HG03565 (cell line): ENCODE measurements around the gene SLC12A5.

Source experiments
- ATAC-seq: cut with Tn5 transposase; IDR thresholded peaks from one replicate; pipeline ENCODE4 v1.9.1; 2021; ENCODE audit warnings: mild to moderate bottlenecking, moderate library complexity; ENCODE audit not compliant: unreplicated experiment

Gene SLC12A5

DNA sequence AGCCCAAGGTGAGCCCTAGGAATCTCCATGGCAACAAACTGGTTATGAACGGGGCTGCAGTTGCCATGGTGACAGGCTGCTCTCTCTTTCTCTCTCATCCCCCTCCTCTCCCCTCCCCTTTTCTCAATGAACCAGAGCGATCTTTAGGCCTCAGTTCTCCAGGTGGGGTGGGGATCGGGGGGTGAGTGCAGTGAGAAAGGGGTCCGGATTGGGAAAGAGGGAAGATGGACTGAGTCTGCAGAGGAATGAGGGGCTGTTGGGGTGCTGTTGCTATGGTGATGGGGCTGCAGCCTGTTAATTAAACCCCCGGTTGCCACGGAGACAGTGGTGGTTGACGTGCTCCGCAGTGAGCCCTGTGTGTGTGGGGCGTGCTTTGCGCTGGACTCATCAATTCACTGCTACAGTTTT, 3.6 kb upstream of the SLC12A5 start:
- ATAC-seq, result no peak

DNA sequence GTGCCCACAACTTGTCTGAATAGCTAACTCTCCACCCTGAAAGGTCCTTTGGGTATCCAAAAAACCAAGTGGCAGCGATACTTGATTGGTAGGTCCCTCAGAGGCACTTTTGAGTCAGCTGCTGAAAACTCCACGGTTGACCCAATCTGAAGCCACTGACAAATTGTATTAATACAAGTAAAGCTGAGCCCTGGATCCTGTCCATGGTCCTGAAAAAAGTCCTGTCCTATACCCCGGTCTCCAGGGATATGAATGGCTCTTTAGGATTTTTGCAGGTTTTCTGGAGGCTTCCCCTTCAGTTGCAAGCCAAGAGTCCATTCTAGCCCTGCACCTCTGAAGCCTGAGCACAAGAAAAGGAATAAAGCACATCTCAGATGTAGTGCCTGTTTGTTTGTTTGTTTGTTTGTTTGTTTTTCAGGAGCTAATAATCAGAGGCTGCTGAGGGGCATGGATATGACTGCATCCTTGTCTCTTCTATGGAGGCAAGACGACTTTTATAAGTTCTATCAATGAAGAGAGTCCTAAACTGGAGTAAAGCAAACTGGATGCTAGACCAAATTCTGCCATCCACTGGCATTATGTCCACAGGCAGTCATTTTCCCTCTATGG, 1.7 kb upstream of the SLC12A5 start:
- no peak for ATAC-seq

DNA sequence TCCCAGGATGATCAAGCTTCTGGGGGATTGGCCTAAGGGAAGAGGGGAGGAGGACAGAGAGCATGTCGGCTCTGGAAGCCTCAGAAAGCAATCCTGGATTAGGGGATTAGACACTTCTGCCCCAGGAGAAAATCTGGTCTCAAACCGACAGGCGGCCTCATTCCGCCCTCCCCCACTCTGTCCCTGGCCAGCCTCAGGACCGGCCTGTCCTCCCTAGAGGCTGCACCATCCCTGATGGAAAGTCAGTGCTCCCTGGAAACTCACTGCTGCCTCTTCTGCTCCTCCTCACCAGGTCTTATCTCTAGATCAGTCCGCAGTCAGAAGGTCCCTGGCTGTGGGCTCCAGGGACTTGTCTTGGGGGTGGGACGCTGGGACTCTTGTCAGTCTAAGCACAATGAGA, 905 bp upstream of the SLC12A5 start:
- no peak for ATAC-seq

DNA sequence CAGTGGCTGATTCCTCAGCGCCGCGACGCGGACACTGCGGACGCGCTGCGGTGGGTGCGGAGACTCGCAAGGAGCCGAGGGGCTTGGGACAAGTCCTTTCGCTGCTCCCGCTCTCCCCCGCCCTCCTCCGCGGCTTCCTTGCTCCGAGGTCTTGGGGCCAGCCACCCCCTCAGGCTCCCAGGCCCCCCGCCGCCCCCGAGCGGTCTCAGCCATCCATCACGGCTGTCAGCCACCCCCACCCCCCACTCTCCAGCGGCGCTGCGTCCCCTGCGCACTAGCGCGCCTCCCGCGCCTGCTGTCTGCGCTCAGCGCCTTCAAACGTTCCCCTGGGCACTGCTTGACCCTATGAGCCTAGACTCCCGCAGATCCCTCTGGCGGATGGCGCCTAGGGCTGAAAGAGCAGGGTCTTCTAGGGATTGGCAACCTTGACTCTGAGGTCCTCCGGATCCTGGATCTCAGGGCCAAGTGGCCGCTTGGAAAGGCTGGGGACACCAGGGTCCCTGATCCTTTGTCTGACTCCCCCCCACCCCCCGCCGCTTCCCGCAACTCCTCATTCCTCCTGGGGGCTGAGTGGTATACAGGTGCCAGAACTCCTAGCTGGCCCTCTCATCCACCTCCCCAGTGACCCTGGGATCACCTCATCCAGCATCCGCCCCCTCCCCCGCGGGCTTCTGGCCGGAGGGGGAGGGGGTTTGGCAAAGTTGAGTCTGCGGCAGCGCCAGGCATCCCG, 1.4 kb downstream of the SLC12A5 start:
- no peak for ATAC-seq

DNA sequence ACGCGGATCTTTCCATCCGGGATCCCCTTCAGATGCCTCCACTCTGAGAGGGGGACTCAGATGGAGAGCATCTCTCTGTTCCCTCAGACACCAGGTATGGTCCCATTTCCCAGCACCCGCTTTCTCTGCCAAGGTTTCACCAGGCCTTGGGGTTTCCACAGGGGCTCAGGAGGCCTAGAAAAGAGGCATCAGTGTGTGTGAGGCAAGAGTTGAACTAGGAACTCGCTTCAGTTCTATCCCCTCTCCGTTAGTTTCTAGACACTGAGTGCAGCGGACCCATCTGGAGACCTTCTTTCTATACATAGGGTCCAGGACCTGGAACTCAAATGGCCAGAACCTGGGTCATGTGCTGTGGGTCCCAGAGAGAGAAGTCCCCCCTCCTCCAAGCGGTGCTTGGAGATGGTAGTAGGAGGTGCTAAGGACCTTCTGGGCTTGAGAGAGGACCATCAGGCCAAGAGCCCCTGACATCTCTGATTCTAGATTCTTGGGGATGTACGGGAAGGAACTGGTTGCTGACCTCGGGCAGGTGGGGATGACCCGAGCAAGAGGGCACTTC, 2.1 kb downstream of the SLC12A5 start:
- ATAC-seq, result no peak

DNA sequence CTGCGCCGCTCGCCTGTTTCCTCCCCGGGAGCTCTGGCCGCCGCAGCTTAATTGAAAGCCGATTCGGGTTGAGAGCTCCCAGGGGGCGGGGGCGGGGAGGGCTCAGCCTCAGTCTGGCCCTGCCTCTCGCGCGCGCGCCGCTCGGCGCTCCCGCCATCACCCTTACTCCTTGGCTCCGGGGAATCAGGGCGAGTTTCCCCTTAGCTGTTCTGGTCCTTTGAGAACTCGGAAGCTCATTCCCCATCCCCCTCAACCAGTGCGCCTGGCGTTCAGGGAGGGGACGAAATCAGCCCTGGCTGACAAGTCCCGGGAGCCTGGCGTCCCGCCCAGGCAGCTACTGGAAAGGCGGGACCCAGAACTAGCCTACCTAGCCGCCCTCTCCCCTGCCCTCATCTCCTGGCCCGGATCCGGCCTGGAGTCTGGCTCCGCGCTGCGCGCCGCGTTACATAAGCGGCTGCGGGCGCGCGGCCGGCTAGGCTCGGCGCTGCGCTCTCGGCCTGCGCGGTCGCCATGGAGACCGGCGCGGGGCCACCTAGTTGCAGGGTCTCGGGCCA, 2.8 kb downstream of the SLC12A5 start:
- no peak for ATAC-seq

DNA sequence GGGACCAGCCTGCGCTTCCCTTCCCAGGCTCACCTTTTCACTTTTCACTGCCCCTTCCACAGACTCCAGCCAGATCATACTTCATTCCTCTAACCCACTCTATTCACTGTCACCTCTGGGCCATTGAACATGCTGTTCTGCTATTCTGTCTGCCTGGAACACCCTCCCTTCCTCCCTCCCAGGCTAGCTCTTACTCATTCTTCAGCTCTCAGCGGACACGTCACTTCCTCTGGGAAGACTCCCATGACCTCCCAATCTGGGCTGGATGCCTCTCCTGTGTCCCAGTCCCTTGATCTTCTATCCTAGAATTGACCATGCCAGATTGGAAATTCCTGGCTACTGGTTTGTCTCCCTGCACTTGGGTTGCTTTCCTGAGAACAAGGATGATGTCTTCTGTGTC, 5.0 kb downstream of the SLC12A5 start:
- no peak for ATAC-seq

DNA sequence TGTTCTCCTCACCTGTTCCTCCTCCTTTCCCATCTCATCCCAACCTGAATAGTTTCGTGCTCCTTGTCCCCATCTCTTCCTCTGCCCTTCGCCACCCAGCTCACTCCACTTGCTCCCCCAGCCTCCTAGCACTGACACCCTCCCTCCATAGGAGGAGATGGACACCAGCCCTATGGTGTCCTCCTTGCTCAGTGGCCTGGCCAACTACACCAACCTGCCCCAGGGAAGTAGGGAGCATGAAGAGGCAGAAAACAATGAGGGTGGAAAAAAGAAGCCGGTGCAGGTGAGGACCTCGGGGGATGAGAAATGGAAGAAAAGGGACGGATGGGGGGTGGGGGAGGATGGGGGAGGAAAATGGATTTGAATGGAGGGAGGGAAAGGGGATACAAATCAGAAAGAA, 6.2 kb downstream of the SLC12A5 start:
- ATAC-seq, result no peak

DNA sequence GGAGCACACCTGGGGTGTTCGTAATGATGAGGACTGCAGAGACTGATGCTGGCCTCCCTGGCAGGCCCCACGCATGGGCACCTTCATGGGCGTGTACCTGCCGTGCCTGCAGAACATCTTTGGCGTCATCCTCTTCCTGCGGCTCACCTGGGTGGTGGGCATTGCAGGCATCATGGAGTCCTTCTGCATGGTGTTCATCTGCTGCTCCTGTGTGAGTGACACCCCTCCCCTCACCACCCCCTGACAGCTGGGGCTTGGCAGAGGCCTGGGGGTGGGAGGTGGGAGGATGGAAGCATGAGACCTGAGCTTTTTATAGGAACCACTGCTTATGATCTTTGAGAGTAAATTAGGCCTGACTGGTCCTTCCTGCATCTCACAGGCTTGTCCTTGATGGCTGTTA, 6.7 kb downstream of the SLC12A5 start:
- no peak for ATAC-seq

DNA sequence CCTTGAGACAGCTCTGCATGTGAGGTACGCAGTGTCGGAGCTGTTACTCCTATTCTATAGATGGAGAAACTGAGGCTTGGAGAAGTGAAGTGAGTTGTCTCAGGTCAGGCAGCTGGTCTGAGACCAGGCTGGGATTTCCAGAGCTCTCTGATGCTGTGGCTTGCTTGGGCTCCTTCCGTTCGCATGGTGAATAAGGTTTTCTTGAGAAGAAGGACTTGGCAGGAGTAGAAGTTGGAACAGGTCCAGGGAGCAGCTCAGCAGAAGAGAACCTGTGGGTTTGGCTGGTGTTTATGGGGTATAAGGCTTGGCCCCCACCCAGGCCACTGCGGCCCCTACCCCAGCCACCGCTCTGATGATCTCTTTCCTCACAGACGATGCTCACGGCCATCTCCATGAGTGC, 7.4 kb downstream of the SLC12A5 start:
- no peak for ATAC-seq

DNA sequence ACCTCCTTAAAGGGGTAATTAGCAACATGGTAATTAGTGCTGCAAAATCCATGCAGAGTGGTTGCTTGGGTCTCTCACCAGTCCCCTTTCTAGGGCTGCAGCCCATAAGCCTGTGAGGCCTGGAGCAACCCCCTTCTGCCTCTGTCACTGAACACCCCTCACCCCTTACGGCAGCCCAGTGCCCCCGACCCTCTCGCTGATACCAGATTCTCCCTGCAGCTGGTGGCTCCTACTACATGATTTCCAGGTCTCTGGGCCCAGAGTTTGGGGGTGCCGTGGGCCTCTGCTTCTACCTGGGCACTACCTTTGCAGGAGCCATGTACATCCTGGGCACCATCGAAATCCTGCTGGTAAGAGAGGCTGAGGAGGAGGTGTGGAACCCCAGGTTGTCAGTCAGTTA, 8.0 kb downstream of the SLC12A5 start:
- ATAC-seq, result no peak

DNA sequence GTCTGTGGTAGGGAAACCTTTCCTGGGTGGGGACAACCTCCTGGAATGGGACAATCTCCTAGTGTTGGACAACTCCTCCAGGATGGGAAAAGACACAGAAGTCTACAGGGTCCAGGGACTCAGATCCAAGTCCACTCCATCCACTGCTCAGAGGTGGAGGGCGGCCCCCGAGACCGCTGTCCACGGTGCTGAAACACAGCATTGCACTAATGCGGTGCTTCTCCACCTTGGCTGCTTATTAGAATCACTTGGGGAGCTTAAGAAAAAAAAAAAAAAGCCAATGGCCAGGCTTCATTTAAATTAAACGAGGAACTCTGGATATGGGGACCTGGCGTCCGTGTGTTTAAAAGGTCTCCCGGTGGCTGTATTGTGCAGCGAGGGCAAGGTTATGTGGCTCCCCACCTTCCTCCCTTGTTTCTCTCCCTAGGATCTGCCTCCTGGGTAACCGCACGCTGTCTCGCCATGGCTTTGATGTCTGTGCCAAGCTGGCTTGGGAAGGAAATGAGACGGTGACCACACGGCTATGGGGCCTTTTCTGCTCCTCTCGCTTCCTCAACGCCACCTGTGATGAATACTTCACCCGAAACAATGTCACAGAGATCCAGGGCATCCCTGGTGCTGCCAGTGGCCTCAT, 12.0 kb downstream of the SLC12A5 start:
- no peak for ATAC-seq

DNA sequence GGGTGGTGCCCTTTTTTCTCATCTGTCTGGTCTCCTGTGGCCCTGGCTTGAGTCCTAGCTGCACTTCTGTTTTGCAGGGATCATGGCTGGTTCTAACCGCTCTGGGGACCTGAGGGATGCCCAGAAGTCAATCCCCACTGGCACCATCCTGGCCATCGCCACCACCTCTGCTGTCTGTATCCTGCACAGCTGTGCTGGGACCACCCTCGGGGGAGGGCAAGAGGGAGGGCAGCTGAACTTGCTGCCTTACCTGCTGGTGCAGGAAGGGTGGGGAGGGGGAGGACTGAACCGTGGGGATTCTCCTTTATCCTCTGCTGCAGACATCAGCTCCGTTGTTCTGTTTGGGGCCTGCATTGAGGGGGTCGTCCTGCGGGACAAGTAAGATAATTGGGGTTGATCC, 14.5 kb downstream of the SLC12A5 start:
- no peak for ATAC-seq

DNA sequence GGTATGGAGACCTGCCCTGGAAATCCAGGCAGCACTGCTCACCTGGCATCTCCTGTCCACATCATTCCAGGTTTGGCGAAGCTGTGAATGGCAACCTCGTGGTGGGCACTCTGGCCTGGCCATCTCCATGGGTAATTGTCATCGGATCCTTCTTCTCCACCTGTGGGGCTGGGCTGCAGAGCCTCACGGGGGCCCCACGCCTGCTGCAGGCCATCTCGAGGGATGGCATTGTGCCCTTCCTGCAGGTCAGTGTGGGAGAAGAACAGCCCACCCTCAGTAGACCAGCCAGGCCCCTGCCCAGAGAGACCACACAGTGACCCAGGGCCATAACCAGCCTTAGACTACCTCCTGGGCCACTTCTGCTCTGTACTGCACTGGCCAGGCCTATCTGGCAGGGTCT, 15.9 kb downstream of the SLC12A5 start:
- ATAC-seq, result no peak

DNA sequence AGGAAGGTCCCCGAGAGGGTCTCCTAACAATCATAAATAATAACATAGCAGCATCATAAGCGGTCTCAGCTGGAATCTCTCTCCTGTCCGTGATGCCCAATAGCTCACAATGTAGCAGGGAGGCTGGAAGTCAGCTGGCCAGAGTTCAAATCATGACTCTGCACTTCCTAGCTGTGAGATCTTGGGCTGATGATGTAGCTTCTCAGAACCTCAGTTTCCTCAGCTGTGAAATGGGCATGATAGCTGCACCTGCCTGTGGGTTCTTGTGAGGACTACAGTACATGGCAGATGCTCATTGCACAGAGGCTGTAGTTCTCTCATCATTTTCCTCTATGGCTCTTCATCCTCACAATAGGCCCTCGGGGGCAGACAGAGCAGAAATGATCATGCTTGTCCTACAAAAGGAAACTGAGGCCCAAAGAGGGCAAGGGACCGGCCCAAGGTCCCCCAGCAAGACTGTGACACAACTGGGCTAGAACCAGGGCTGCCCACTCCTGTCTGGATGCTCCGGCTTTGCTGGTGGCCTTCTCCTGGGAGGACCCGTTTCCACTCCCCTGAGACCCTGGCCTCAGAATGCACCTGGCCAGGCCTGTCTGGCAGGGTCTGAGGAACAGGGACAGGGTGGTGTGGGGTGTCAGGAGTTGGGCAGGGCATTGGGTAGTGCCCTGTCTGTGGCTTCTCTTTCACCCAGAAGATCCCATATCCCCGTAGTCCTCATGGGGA, 17.7 kb downstream of the SLC12A5 start:
- no peak for ATAC-seq

DNA sequence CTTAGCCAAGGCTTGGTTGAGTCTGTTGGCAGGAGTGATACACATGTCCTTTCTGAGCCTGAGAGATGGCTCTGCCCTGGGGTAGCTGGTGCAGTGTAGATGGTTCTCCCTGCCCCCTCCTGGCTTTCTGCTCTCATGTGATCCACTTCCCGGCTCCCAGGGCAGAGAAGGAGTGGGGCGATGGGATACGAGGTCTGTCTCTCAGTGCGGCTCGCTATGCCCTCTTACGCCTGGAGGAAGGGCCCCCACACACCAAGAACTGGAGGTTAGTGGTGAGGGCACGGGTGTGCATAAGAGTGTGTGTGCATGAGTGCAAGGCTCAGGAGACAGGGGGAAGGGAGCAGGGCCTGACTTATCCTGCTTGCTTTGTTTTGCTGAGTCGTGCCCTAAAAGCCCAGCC, 18.8 kb downstream of the SLC12A5 start:
- no peak for ATAC-seq

DNA sequence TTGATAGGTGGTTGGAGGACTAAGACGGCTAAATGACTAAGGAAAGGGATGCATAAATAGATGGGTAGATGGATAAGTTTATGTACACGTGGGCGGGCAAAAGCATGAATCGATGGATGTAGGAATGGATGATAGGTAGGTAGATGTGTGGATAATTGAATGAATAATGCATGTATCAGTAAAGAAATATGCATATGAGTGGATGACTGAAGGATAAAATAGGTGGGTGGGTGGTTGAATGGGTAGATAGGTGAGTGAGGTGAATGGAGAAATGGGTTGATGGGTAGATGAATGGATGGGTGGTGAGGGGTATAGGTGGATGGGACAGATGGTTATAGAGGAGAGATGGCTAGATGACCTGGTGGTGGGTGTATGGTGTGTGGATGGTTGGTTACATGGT, 20.2 kb downstream of the SLC12A5 start:
- ATAC-seq, result no peak

DNA sequence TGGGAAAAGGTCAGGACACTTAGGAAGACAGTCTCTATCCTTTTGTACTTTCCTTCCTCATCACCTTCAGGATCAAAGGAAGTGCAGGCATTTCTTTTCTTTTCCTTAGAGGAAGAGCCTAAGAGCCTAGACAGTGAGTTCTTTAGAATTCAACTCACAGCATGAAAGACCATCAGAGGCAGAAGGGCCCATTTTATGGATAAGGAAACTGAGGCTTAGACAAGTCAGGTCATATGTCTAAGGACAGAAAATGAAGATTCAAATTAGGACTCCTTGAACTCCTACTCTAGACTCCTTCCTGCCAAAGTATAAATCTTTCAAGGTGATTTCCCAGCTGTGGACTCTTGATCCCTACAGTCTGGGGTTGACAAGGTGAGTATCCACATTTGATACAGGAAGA, 20.8 kb downstream of the SLC12A5 start:
- no peak for ATAC-seq

DNA sequence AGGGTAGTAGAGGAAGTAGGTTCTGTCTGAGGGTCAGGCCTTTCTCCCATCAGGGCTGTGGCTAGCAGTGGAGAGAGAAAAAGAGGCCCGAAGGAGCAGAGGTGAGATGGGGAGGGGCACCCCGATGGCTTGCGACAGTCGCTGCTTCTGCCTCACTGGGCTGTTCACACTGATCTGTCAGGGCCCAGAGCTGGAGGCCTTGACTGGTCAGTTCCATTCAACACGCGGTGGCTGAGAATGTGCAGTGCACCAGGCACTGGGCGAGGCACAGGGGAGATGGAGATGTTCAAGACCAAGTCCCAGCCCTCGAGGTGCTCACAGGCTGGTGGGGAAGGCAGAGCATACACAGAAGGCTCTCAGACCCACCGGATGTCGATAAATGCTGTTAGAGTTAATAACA, 21.4 kb downstream of the SLC12A5 start:
- no peak for ATAC-seq

DNA sequence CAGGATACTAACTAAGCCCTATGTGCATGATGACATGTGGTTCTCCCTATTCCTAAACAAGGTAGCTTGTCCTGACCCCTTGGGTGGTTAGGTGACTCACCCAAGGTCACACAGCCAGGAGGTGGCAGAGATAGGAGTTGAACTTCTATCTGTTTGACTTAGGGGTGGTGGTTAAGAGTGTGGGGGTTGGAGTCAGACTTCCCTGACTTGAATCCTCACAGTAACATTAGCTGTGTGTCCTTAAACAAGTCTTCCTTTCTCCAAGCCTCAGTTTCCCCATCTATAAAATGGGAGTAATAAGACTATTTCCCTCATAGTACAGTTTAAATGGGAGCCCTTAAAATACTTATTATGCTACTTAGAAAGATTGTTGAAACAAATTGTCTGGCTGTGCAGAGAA, 21.9 kb downstream of the SLC12A5 start:
- no peak for ATAC-seq
